Fibroblast of villous mesenchyme (primary cell): ENCODE measurements around the gene FIGLA. TPM values are rescaled to one million over a fixed set of nuclear protein-coding genes. Genes with fewer than 3 reads are reported as not detected.

Experiments
- DNase-seq: peaks from one replicate; pipeline ENCODE4 v3.0.0-alpha.2; 2010; ENCODE audit warnings: low read depth
- H3K4me3 ChIP-seq: 2 replicates; pipeline ENCODE4 v1.5.1; 2011; ENCODE audit warnings: low read depth, mild to moderate bottlenecking, low read length
- total RNA-seq: library from RNA; depleted of rRNA; stranded (reverse); fragments of >200 nt; gene quantifications from 2 replicates; pipeline ENCODE4 v1.2.3, GENCODE V29; 2012
- TF ChIP-seq, protein P1 (sequence below): IDR thresholded peaks from 2 replicates; pipeline ENCODE4 v1.5.1; 2012; ENCODE audit warnings: low read depth, mild to moderate bottlenecking, low read length; ENCODE audit not compliant: insufficient read depth

FIGLA gene
- total RNA-seq, 1 donor = not detected

DNA sequence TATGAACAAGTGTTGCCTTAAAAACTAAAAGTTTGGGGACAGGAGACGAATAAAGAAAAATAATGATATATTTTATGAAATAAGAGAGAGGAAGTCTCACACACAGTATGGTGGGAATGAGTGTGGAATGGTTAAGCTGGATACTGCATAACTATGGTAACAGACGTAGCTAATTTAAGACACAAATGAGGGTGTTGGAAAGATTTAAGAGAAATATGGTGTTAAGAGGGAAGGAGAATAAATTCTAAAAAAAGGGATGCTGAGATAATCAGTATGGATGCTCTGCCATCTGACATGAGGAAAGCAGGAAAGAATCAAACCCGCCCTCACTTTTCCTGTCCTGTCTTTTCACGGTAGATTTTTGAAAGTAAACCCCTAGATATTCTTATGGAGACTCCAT lies 33.1 kb downstream of the FIGLA start:
- no peak for DNase-seq
- H3K4me3 ChIP-seq = no peak overlapping the region
- TF ChIP-seq, protein P1, sequence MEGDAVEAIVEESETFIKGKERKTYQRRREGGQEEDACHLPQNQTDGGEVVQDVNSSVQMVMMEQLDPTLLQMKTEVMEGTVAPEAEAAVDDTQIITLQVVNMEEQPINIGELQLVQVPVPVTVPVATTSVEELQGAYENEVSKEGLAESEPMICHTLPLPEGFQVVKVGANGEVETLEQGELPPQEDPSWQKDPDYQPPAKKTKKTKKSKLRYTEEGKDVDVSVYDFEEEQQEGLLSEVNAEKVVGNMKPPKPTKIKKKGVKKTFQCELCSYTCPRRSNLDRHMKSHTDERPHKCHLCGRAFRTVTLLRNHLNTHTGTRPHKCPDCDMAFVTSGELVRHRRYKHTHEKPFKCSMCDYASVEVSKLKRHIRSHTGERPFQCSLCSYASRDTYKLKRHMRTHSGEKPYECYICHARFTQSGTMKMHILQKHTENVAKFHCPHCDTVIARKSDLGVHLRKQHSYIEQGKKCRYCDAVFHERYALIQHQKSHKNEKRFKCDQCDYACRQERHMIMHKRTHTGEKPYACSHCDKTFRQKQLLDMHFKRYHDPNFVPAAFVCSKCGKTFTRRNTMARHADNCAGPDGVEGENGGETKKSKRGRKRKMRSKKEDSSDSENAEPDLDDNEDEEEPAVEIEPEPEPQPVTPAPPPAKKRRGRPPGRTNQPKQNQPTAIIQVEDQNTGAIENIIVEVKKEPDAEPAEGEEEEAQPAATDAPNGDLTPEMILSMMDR = no peak

DNA sequence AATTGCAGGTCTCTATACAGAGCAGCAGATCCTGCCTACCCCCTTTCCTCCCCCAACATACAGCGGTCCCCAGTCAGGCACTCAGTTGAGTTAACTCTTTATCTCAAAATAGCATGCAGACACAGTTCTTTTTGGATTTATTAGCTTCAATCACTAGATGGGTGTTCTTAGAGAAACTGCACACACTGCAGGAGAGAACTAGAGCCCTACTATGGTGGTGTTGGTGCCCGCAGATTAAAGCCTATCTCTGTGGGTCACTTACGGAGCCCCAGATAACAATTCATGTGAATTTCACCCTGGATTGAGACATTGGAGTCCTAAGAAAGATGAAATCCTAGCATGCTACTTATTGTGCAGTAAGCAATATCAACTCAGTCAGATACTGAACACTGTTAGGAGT lies 34.3 kb downstream of the FIGLA start:
- no peak overlapping the region for H3K4me3 ChIP-seq
- no peak for DNase-seq
- TF ChIP-seq, protein P1 = no peak

- no peak for DNase-seq
- no peak overlapping the region for H3K4me3 ChIP-seq
- TF ChIP-seq, protein P1 = no peak
These were observed 36.5 kb downstream of the FIGLA start for GRCh38 chr2:70753902-70754301.

DNA sequence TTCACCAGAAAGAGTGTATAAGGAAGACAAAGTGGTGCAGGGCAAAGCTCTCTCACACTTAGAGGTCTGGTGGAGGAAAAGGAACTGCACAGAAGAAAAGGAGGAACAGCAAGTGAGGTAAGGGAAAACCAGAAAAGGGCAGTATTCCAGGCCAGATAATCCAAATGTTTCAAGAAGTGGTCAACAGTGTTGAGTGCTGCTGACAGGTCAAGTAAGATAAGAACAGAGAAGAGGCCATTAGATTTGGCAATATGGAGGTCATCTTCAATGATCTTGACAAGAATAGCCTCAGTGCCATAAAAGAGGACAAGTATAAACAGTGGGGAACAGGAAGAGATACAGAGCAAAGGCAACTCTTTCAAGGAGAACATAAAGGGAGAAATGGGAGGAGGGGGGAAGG lies 37.4 kb downstream of the FIGLA start:
- H3K4me3 ChIP-seq = no peak overlapping the region
- TF ChIP-seq, protein P1 = no peak
- DNase-seq = no peak

- no peak for DNase-seq
- no peak overlapping the region for H3K4me3 ChIP-seq
- TF ChIP-seq, protein P1 = no peak
These were observed 38.0 kb downstream of the FIGLA start for GRCh38 chr2:70752396-70752795.

DNA sequence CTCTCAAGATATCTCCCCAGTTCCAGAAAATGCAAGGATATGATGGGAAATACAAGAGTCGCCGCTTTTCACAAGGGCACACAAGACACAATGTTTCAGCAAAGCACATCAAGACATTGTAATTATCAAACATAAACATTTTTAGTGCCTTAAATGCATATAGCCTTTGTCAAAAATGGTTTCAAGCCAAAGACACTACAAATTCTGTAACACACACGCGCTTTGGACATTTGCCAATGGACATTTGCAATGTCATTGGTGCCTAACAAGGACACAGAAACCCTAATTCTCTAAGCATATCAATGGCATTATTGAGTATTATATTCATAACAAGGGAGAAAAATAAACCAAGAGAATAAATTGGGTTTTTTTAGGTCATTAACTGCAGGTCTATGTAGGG lies 38.6 kb downstream of the FIGLA start:
- no peak overlapping the region for H3K4me3 ChIP-seq
- no peak for DNase-seq
- TF ChIP-seq, protein P1 = no peak

DNA sequence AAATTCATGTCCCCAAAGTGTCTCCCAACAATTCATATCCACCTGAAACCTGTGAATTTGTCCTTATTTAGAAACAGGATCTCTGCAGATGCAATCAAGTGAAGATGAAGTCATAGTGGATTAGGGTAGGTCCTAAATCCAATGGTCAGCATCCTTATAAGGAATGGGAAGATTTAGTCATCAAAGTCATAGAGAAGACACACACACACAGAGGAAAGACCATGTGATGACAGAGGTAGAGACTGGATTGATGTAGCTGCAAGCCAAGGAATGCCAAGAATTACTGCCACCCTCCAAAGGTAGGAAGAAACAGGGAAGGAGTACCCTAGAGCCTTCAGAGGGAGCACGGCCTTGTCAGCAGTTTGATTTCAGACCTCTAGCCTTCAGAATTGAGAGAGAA lies 40.1 kb downstream of the FIGLA start:
- H3K4me3 ChIP-seq = no peak overlapping the region
- TF ChIP-seq, protein P1 = no peak
- no peak for DNase-seq
